A673 (cell line): Measurements from ENCODE around the gene MAP3K7. TPM values are rescaled to one million over a fixed set of nuclear protein-coding genes. Genes with fewer than 3 reads are reported as not detected.
A peak's percentile ranks its signal among the peaks of the same experiment; 100 is the strongest.

ENCODE experiments used
- BruUV-seq: library from RNA; stranded (reverse); fragments of 400-500 nt; replicated peaks from 2 replicates; lab custom pipeline; 2021; lab: Mats Ljungman, UMichigan
- CTCF ChIA-PET: fragments of 300-600 bp; sonication (Branson Sonifier 250); formaldehyde crosslinking; loops from one replicate; lab custom pipeline; 2022; ENCODE audit warnings: antibody characterized with exemption; lab: Charles Lee
- POLR2A ChIA-PET: fragments of 300-600 bp; sonication (Branson Sonifier 250); formaldehyde crosslinking; loops from one replicate; lab custom pipeline; 2022; ENCODE audit warnings: antibody characterized with exemption; ENCODE audit not compliant: low non-redundant PET; lab: Charles Lee
- DNase-seq: peaks from one replicate; pipeline ENCODE4 v3.0.0-alpha.2; 2015; ENCODE audit warnings: low spot score
- H3K27ac ChIP-seq: fragments of 200-600 bp; sonication (generic); 2 replicates; pipeline ENCODE4 v1.5.1; 2016; ENCODE audit warnings: mixed run types, low read depth, mild to moderate bottlenecking, mixed read lengths, antibody characterized with exemption, low read length; ENCODE audit not compliant: poor library complexity, severe bottlenecking
- H3K27me3 ChIP-seq: fragments of 200-600 bp; sonication (generic); replicated peaks from 2 replicates; pipeline ENCODE4 v1.6.1; 2017; ENCODE audit warnings: mixed run types, low read depth, mild to moderate bottlenecking, mixed read lengths, antibody characterized with exemption, low read length; ENCODE audit not compliant: insufficient read depth, poor library complexity
- H3K36me3 ChIP-seq: fragments of 200-600 bp; sonication (generic); 2 replicates; pipeline ENCODE4 v1.6.1; 2016; ENCODE audit warnings: mixed run types, mild to moderate bottlenecking, mixed read lengths, antibody characterized with exemption, low read length; ENCODE audit not compliant: insufficient read depth, poor library complexity, severe bottlenecking
- H3K4me1 ChIP-seq: fragments of 200-600 bp; sonication (generic); 2 replicates; pipeline ENCODE4 v1.6.1; 2017; ENCODE audit warnings: mixed run types, mild to moderate bottlenecking, mixed read lengths, antibody characterized with exemption, low read length; ENCODE audit not compliant: insufficient read depth, poor library complexity, severe bottlenecking
- H3K4me3 ChIP-seq: fragments of 200-600 bp; sonication (generic); 2 replicates; pipeline ENCODE4 v1.5.1; 2016; ENCODE audit warnings: low read depth, mixed run types, mild to moderate bottlenecking, mixed read lengths, low read length; ENCODE audit not compliant: poor library complexity, severe bottlenecking
- H3K9me3 ChIP-seq: fragments of 200-600 bp; sonication (generic); 2 replicates; pipeline ENCODE4 v1.6.1; 2016; ENCODE audit warnings: mixed run types, low read depth, mild to moderate bottlenecking, mixed read lengths, antibody characterized with exemption, low read length; ENCODE audit not compliant: poor library complexity, severe bottlenecking
- CTCF ChIP-seq: fragments of 300-800, 200-600 bp; sonication (generic); conservative IDR thresholded peaks from 2 replicates; pipeline ENCODE4 v1.5.1; 2017; ENCODE audit warnings: low read depth, mild to moderate bottlenecking, antibody characterized with exemption, low read length, moderate library complexity, mixed read lengths
- EZH2 ChIP-seq: fragments of 200-600 bp; sonication (generic); IDR thresholded peaks from 2 replicates; pipeline ENCODE4 v1.6.1; 2017; ENCODE audit warnings: borderline replicate concordance, low read depth, mild to moderate bottlenecking, mixed read lengths, antibody characterized with exemption, low read length; ENCODE audit not compliant: poor library complexity, severe bottlenecking
- intact Hi-C: fragments of 100-400 bp; cut with micrococcal nuclease; formaldehyde crosslinking; loops from one replicate; pipeline ENCODE4 v1.10.0; 2022; ENCODE audit not compliant: unreplicated experiment
- total RNA-seq: library from RNA; stranded (reverse); gene quantifications from 2 replicates; pipeline ENCODE4 v1.2.3, GENCODE V29; 2021

MAP3K7 gene
- total RNA-seq, 1 experiment from 2014 or later = 35.6 TPM

GRCh38 chr6:90575267-90575666 is 11.6 kb downstream of the MAP3K7 start:
- H3K36me3 ChIP-seq = no peaks in the 10 kb centered on the region
- intact Hi-C loops = loop anchor here (10.0 kb wide), 1 partner anchor 180 kb away; no protein-coding TSS in a partner anchor
- H3K9me3 ChIP-seq = no peaks in the 10 kb centered on the region
- BruUV-seq = no TSS peak
- POLR2A ChIA-PET = no interaction called here
- no peak overlapping the region for H3K27ac ChIP-seq
- no peaks in the 10 kb centered on the region for H3K4me1 ChIP-seq
- DNase-seq = no peak
- TF ChIP-seq CTCF = no peak
- no peak for TF ChIP-seq EZH2
- no peak overlapping the region for H3K4me3 ChIP-seq
- no peaks in the 10 kb centered on the region for H3K27me3 ChIP-seq
- CTCF ChIA-PET = interaction anchor here (1.6 kb wide), 1 partner anchor 635 kb away, joined by 6 read pairs; no protein-coding TSS in a partner anchor

GRCh38 chr6:90574610-90575009 is 12.3 kb downstream of the MAP3K7 start:
- no peak overlapping the region for H3K4me3 ChIP-seq
- CTCF ChIA-PET = interaction anchor here (1.6 kb wide), 1 partner anchor 634 kb away, joined by 6 read pairs; no protein-coding TSS in a partner anchor
- no peak overlapping the region for H3K27ac ChIP-seq
- TF ChIP-seq CTCF (peak; percentile 47), EZH2 (no peak)
- no peaks in the 10 kb centered on the region for H3K9me3 ChIP-seq
- no peaks in the 10 kb centered on the region for H3K4me1 ChIP-seq
- POLR2A ChIA-PET = no interaction called here
- H3K27me3 ChIP-seq = no peaks in the 10 kb centered on the region
- H3K36me3 ChIP-seq = no peaks in the 10 kb centered on the region
- intact Hi-C loops = loop anchor here (10.0 kb wide), 1 partner anchor 180 kb away; no protein-coding TSS in a partner anchor
- peak; percentile 29 for DNase-seq
- BruUV-seq = no TSS peak

- Histone ChIP-seq H3K27ac (no peak overlapping the region), H3K4me1 (no peaks in the 10 kb centered on the region), H3K9me3 (no peaks in the 10 kb centered on the region), H3K4me3 (no peak overlapping the region), H3K36me3 (no peaks in the 10 kb centered on the region), H3K27me3 (no peaks in the 10 kb centered on the region)
- no TSS peak for BruUV-seq
- intact Hi-C loops = loop anchor here (10.0 kb wide), 1 partner anchor 179 kb away; no protein-coding TSS in a partner anchor
- POLR2A ChIA-PET = no interaction called here
- CTCF ChIA-PET = interaction anchor here (1.6 kb wide), 1 partner anchor 633 kb away, joined by 6 read pairs; no protein-coding TSS in a partner anchor
- no peak for DNase-seq
- no peak for TF ChIP-seq EZH2
- TF ChIP-seq CTCF = no peak
Measured at GRCh38 chr6:90573624-90574023, 13.2 kb downstream of the MAP3K7 start.
